IPS DF 4.7 (cell line): ENCODE measurements around the gene STARD7.
"Not testable (repeated sequence)": the region's sequence is repeated elsewhere in the genome, so short reads cannot be mapped to it uniquely, and the experiment has no call there.

Source experiments
- DNase-seq: peaks from one replicate; pipeline ENCODE4 v3.0.0-alpha.2; 2013; ENCODE audit warnings: low spot score; ENCODE audit errors: extremely low read depth

STARD7 gene

DNA sequence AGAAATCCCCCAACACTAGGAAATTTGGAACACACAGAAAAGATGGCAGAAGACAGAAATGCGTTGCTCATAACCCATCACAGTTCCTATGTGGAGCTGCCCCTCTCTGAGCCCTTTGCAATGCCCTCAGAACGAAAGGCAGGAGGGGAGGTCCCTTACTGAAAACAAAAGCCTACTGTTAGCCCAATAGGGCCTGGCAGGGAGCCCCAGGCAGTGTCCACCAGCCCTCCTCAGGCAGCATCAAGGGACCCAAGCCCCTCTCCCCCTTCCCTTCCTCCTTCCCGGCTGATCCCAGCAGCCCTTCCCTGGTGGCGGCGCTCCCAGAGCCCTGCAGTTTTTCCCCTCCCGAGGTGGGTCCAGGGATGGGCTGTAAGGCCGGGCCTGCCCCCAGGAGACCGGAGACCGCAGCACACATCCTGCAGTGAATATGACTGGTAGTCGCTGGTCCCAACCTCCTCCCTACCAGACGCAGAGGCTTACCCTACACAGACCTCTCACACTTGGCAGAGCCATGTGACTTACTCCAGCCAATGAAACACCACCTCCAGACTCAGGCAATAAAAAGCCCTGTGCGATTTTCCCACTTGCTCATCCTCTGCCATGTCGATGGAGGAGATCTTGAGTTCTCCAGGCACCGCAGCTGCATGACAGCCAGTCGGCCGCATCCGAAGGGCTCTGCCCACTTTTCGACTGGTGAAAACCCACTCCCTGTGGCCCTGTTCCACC is 44.0 kb downstream of the STARD7 start:
- no peak for DNase-seq

DNA sequence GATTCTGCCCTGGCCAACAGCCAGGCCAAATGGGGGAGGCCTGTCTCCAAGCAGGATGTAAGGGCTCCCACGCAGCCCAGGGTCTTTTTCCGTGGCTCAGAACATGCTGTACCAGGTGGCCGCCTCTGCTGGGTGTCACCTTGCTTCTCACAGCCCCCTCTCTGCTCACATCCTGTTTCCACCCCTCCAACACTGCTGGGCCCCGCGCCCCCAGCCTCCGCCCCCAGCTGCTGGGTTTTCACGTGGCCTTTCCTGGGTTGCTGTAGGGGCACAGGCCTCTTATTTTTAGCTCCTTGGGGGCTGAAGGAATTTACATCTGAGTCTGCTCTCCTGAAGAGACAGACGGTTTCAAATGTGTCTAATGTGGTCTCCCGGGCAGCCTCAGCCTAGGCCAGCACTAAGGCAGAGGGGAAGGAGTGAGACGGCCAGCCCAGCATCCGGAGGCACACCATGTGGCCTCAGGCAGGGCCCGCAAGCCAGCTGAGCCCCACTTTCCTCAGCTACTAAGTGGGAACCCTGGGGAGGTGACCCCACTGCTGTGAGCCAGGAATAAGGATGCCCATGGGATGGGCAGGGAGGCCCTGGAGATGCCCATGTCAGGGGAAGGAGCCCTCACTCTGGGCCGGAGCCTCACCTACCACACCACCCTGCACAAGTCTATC is 44.7 kb downstream of the STARD7 start:
- no peak for DNase-seq

GRCh38 chr2:96163415-96163767 is 45.2 kb downstream of the STARD7 start:
- no peak for DNase-seq

- DNase-seq = no peak
Observed at GRCh38 chr2:96161898-96162297, 46.7 kb downstream of the STARD7 start.

GRCh38 chr2:96160366-96160765 is 48.3 kb downstream of the STARD7 start:
- DNase-seq = not testable (repeated sequence)

GRCh38 chr2:96159084-96159830 is 49.4 kb downstream of the STARD7 start:
- DNase-seq = no peak

GRCh38 chr2:96158554-96158940 is 50.1 kb downstream of the STARD7 start:
- no peak for DNase-seq

- DNase-seq = no peak
Observed at GRCh38 chr2:96157649-96158553, 50.7 kb downstream of the STARD7 start.

DNA sequence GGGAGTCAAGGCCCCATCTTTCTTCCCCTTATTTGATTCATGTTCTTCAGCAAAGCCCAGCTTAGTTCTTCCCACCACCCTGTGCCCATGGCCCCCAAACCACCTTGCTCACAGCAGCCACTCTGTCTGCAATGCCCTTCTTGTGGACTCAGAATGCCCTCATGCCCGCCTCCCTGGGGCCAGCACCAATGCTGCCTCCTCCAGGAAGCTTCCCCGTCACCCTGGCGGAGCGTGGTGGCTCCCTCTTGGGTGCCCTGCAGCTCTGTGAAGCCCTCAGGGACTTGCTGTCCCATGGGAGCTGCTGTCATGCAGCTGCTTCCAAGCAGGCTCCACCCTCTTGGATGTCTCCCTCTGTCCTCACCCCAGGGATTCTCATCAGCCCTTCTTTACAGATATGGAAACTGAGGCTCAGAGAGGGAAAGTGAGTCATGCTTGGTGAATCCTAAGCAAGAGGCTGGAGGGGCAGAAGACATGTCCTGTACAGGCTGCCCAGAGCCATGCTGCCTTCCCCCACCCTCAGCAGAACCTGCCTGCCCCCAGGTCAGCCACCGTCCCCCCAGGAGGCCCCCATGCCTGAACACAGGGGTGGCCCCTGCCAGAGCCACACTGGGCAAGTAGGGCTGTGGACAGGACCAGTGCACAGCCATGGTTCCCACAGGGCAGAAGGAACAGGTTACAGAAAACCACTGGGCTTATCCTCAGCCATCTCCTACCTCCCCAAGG is 51.5 kb downstream of the STARD7 start:
- DNase-seq = no peak

DNA sequence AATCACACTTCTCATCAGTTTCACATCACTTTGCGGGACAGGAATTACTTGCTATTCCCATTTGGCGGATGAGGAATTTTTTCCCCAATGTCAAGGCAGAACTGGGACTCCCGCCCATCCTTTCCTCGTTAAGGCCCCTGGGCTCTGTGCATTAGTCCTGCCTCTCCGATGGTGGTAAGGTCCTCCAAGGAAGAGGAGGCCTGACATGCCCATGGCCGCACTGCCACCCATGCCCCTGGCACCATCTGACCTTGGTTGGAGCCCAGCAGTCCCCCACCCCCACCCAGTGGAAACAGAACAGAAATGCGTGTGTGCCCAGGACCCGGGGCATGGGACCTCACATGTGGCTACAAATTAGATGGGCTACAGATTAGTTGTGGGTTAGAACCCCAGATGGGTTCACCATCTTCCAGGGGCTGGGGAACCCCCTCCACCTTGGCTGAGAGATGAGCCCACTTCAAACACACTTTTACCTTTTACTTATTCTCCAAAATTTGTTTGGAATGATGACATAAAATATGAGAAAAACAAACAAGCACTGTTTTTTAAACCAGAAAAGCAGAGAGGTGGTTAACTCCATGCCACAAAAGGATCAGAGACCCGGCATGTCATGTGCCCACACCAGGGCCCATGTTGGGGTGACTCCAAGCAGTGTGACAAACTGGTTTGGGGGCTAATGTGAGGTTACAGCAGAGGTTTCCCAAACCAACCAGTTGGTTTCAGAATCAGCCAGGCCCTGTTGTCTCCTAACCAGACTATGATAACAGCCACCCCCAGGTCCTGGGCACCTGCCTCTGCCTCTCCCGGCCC is 52.4 kb downstream of the STARD7 start:
- no peak for DNase-seq

DNA sequence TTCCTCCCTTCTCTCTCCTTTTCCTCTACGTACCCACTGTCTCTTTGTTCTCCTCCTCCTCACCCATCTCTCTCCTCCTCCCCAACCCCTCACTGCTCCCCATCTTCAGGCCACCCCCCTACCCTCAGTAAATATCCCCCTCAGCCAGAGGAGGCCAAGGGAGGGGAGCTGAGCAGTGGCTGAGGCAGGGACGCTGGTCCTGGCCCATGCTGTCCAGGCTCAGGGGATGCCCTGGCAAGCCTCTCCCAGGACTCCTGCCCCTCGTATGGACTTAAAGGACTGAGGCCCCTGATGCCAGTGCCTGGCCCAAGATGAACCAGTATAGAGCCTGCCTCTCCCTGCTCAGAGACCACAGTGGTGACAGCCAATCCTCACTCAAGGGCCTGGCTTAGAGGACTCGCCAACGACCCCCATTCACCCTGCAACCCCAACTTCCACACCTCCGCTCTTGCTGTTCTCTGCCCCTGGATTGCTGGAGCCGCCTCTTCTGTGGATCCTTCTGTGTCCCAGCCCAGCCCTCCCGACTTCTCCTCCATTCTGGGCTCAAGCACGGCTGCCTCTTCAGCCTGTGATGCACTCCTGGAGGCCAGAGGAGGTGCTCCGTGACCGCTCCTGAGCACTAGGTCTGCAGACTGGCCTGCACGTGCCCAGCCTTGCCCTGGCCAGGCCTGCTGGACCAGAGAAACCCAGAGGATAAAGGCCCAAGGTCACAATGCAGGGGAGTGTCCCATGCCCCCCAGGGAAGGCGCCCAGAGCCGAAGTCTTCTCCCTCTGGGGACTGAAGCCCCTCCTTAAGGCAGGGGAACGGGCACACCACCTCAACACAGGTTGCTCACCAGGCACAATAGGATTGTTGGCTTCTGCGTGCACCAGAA is 53.9 kb downstream of the STARD7 start:
- DNase-seq = no peak

DNA sequence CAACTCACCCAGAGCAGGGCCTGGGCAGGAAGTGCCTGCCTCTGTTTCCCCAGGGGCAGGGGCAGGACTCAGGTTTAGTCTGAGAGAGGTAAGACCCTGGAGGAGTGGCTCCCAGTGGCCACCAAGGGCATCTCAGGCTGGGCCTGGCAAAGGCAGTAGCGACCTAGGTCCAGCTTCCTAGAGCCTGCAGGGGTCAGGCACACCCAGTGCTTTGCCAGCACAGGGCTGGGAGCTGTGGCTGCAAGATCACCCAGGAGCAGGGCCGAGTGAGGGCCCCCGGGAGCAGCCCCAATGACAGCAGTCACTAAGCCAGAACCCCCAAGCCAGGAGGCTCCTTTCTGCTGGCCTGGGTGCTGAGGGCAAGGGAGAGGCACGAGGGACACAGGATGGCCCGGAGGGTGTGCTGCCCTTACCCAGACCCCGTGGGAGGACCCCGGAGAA is 54.6 kb downstream of the STARD7 start:
- DNase-seq = no peak

- no peak for DNase-seq
Observed at GRCh38 chr2:96153291-96153713, 55.3 kb downstream of the STARD7 start.

DNA sequence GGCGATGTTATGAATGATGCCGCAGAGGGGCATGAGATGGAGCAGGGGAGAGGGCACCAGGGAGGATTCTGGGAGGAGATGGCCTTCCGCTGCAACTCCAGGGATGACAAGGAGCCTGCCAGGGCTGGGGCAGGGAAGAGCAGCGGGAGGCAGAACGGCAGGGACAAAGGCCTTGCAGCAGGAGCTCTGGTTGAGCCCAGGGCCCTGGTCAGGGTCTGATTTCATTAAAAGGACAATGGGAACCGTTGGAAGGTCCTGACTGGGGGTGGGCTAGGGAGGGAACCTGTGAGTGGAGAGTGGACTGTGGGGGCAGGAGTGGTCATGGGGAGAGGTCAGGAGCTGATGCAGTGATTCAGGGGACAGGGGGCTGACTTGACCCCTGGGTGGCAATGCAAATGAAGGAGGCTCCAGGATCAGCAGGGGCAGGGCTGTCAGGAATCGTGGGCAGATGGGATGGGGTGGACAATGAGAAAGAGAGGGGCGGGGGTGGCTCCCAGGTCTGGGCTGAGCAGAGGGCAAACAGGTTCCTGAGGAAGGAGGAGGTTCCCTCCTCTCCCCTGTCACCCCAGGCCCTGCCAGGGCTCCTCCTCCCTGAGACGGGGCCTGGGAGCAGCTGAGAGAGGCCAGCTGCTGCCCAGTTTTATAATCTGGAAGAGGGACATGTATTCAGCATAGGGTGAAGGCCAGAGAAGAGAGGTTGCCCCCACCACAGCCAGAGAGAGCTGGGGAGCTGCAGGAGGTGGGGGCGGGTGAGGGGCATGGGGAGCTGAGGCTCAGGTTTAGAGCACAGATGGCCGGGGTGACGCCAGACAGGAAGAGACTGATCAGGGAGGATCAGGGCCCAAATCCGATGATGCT is 56.1 kb downstream of the STARD7 start:
- DNase-seq = no peak

GRCh38 chr2:96151595-96152303 is 56.9 kb downstream of the STARD7 start:
- no peak for DNase-seq

DNA sequence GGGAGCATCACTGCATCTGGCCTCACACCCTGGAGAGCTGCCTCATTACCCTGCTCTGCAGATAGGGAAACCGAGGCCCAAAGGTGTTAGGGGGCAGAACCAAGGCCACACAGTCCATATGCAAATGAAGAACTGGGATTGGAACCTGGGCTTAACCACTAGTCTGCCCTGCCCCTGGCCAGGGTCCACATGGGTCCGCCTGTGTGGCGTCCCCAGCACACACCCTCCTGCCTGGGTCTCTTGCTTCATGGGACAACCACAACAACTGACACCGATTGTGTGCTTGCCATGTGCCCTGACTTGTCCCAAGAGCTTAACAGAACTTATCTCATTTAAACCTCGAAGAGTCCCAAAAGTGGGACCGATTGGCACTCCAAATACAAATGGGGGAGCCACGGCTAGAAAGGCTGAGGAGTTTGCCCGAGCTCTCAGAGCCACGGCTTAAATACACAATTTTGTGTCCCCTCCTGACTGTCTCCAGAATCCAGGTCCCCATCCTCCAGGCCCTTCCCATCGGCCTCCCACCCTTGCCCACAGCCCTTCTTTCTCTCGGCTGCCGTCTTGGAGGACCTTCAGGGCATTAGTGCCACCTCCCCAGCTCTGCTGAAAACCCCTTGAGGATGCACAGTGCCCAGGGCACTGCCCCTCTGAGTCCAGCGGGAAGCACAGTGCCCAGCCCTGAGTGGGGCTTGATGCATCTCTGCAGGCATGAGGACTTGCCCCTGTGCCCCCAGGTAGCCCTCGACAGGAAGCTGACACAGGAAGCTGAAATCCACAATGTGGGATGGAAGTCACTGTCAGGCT is 57.6 kb downstream of the STARD7 start:
- no peak for DNase-seq
